A673 (cell line): ENCODE measurements around the gene HTR6. TPM values are rescaled to one million over a fixed set of nuclear protein-coding genes. Genes with fewer than 3 reads are reported as not detected.

Experiments
- BruUV-seq: library from RNA; stranded (reverse); fragments of 400-500 nt; replicated peaks from 2 replicates; lab custom pipeline; 2021; lab: Mats Ljungman, UMichigan
- CTCF ChIA-PET: fragments of 300-600 bp; sonication (Branson Sonifier 250); formaldehyde crosslinking; loops from one replicate; lab custom pipeline; 2022; ENCODE audit warnings: antibody characterized with exemption; lab: Charles Lee
- POLR2A ChIA-PET: fragments of 300-600 bp; sonication (Branson Sonifier 250); formaldehyde crosslinking; loops from one replicate; lab custom pipeline; 2022; ENCODE audit warnings: antibody characterized with exemption; ENCODE audit not compliant: low non-redundant PET; lab: Charles Lee
- DNase-seq: peaks from one replicate; pipeline ENCODE4 v3.0.0-alpha.2; 2015; ENCODE audit warnings: low spot score
- H3K27ac ChIP-seq: fragments of 200-600 bp; sonication (generic); 2 replicates; pipeline ENCODE4 v1.5.1; 2016; ENCODE audit warnings: mixed run types, low read depth, mild to moderate bottlenecking, mixed read lengths, antibody characterized with exemption, low read length; ENCODE audit not compliant: poor library complexity, severe bottlenecking
- H3K27me3 ChIP-seq: fragments of 200-600 bp; sonication (generic); replicated peaks from 2 replicates; pipeline ENCODE4 v1.6.1; 2017; ENCODE audit warnings: mixed run types, low read depth, mild to moderate bottlenecking, mixed read lengths, antibody characterized with exemption, low read length; ENCODE audit not compliant: insufficient read depth, poor library complexity
- H3K36me3 ChIP-seq: fragments of 200-600 bp; sonication (generic); 2 replicates; pipeline ENCODE4 v1.6.1; 2016; ENCODE audit warnings: mixed run types, mild to moderate bottlenecking, mixed read lengths, antibody characterized with exemption, low read length; ENCODE audit not compliant: insufficient read depth, poor library complexity, severe bottlenecking
- H3K4me1 ChIP-seq: fragments of 200-600 bp; sonication (generic); 2 replicates; pipeline ENCODE4 v1.6.1; 2017; ENCODE audit warnings: mixed run types, mild to moderate bottlenecking, mixed read lengths, antibody characterized with exemption, low read length; ENCODE audit not compliant: insufficient read depth, poor library complexity, severe bottlenecking
- H3K4me3 ChIP-seq: fragments of 200-600 bp; sonication (generic); 2 replicates; pipeline ENCODE4 v1.5.1; 2016; ENCODE audit warnings: low read depth, mixed run types, mild to moderate bottlenecking, mixed read lengths, low read length; ENCODE audit not compliant: poor library complexity, severe bottlenecking
- H3K9me3 ChIP-seq: fragments of 200-600 bp; sonication (generic); 2 replicates; pipeline ENCODE4 v1.6.1; 2016; ENCODE audit warnings: mixed run types, low read depth, mild to moderate bottlenecking, mixed read lengths, antibody characterized with exemption, low read length; ENCODE audit not compliant: poor library complexity, severe bottlenecking
- EZH2 ChIP-seq: fragments of 200-600 bp; sonication (generic); IDR thresholded peaks from 2 replicates; pipeline ENCODE4 v1.6.1; 2017; ENCODE audit warnings: borderline replicate concordance, low read depth, mild to moderate bottlenecking, mixed read lengths, antibody characterized with exemption, low read length; ENCODE audit not compliant: poor library complexity, severe bottlenecking
- intact Hi-C: fragments of 100-400 bp; cut with micrococcal nuclease; formaldehyde crosslinking; loops from one replicate; pipeline ENCODE4 v1.10.0; 2022; ENCODE audit not compliant: unreplicated experiment
- total RNA-seq: library from RNA; stranded (reverse); gene quantifications from 2 replicates; pipeline ENCODE4 v1.2.3, GENCODE V29; 2021
- TF ChIP-seq, protein P1 (sequence below): fragments of 300-800, 200-600 bp; sonication (generic); conservative IDR thresholded peaks from 2 replicates; pipeline ENCODE4 v1.5.1; 2017; ENCODE audit warnings: low read depth, mild to moderate bottlenecking, antibody characterized with exemption, low read length, moderate library complexity, mixed read lengths

HTR6 gene
- total RNA-seq, 1 experiment from 2014 or later = not detected

- DNase-seq = no peak
- Histone ChIP-seq H3K27me3 (no peaks in the 10 kb centered on the region), H3K27ac (no peak overlapping the region), H3K9me3 (no peaks in the 10 kb centered on the region), H3K36me3 (no peaks in the 10 kb centered on the region), H3K4me3 (no peak overlapping the region), H3K4me1 (no peaks in the 10 kb centered on the region)
- no TSS peak for BruUV-seq
- TF ChIP-seq, protein P1, sequence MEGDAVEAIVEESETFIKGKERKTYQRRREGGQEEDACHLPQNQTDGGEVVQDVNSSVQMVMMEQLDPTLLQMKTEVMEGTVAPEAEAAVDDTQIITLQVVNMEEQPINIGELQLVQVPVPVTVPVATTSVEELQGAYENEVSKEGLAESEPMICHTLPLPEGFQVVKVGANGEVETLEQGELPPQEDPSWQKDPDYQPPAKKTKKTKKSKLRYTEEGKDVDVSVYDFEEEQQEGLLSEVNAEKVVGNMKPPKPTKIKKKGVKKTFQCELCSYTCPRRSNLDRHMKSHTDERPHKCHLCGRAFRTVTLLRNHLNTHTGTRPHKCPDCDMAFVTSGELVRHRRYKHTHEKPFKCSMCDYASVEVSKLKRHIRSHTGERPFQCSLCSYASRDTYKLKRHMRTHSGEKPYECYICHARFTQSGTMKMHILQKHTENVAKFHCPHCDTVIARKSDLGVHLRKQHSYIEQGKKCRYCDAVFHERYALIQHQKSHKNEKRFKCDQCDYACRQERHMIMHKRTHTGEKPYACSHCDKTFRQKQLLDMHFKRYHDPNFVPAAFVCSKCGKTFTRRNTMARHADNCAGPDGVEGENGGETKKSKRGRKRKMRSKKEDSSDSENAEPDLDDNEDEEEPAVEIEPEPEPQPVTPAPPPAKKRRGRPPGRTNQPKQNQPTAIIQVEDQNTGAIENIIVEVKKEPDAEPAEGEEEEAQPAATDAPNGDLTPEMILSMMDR = no peak
- no peak for TF ChIP-seq EZH2
- intact Hi-C loops = no loop called here
- ChIA-PET POLR2A (no interaction called here), CTCF (no interaction called here)
Observed at GRCh38 chr1:19690342-19690741, 25.7 kb downstream of the HTR6 start.

DNA sequence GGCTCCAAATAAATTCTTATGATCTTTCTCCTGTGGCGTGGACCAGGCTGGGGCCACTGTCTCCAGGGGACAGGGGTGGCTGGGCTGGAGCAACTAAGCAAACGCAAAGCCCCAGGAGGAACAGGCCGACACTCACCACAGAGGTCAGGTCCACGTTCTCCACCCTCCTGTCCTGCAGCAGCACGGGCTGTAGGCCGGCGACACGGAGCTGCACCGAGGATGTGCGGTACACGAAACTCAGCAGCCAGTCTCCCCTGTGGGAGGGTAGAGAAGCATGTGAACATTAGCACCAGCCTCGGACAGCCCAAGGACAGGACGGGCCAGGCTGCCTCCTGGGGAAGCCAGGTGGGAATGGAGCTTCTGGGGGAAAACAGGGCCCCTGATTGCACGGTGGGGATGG is 29.6 kb downstream of the HTR6 start:
- Histone ChIP-seq H3K4me1 (no peaks in the 10 kb centered on the region), H3K27ac (no peak overlapping the region), H3K36me3 (no peaks in the 10 kb centered on the region), H3K27me3 (no peaks in the 10 kb centered on the region), H3K4me3 (no peak overlapping the region), H3K9me3 (no peaks in the 10 kb centered on the region)
- CTCF ChIA-PET = no interaction called here
- POLR2A ChIA-PET = no interaction called here
- no TSS peak for BruUV-seq
- intact Hi-C loops = no loop called here
- DNase-seq = no peak
- no peak for TF ChIP-seq EZH2

GRCh38 chr1:19695772-19696171 is 31.1 kb downstream of the HTR6 start:
- Histone ChIP-seq H3K4me3 (no peak overlapping the region), H3K9me3 (no peaks in the 10 kb centered on the region), H3K27me3 (no peaks in the 10 kb centered on the region), H3K36me3 (no peaks in the 10 kb centered on the region), H3K4me1 (no peaks in the 10 kb centered on the region), H3K27ac (no peak overlapping the region)
- no peak for TF ChIP-seq EZH2
- TF ChIP-seq, protein P1 = no peak
- ChIA-PET POLR2A (no interaction called here), CTCF (no interaction called here)
- no TSS peak for BruUV-seq
- no peak for DNase-seq
- intact Hi-C loops = no loop called here

GRCh38 chr1:19696820-19697219 is 32.1 kb downstream of the HTR6 start:
- Histone ChIP-seq H3K27me3 (no peaks in the 10 kb centered on the region), H3K4me1 (no peaks in the 10 kb centered on the region), H3K27ac (no peak overlapping the region), H3K36me3 (no peaks in the 10 kb centered on the region), H3K4me3 (no peak overlapping the region), H3K9me3 (no peaks in the 10 kb centered on the region)
- DNase-seq = no peak
- POLR2A ChIA-PET = no interaction called here
- BruUV-seq = no TSS peak
- CTCF ChIA-PET = no interaction called here
- no peak for TF ChIP-seq EZH2
- TF ChIP-seq, protein P1 = no peak
- intact Hi-C loops = no loop called here
